SK-N-SH (cell line): ENCODE measurements around the gene UNKL. TPM values are rescaled to one million over a fixed set of nuclear protein-coding genes. Genes with fewer than 3 reads are reported as not detected.

Source experiments
- CTCF ChIA-PET: fragments of 300-600, 350-600 bp; formaldehyde crosslinking; extraction: SDS; loops from one replicate; lab custom pipeline; 2021; lab: Yijun Ruan, JAX
- POLR2A ChIA-PET: fragments of 350-600 bp; sonication (Branson Sonifier 250); formaldehyde crosslinking; extraction: SDS; loops from one replicate; lab custom pipeline; 2020; ENCODE audit warnings: antibody characterized with exemption, inconsistent platforms; lab: Yijun Ruan, JAX
- DNase-seq: peaks from one replicate; pipeline ENCODE4 v3.0.0; 2012
- H2AFZ ChIP-seq: fragments of 200-600 bp; sonication (generic); 2 replicates; pipeline ENCODE4 v1.8.1; 2016; ENCODE audit warnings: antibody characterized with exemption, mild to moderate bottlenecking, low read depth
- H3F3A ChIP-seq: fragments of 200-600 bp; sonication (generic); replicated peaks from 2 replicates; pipeline ENCODE3; 2016; ENCODE audit warnings: antibody characterized with exemption, mild to moderate bottlenecking; ENCODE audit not compliant: insufficient read depth
- H3K27ac ChIP-seq, 2 experiments: fragments of 200-500 bp in 1 of 2; fragments of 200-600 bp in 1 of 2; sonication (Bioruptor generic) in 1 of 2; sonication (generic), shearing (Covaris generic) in 1 of 2; 2 replicates each; pipeline versions ENCODE4 v1.5.1 to v1.6.1; 2014 to 2016; ENCODE audit warnings: low read depth in 2 of 2, inconsistent platforms in 1 of 2, low read length in 1 of 2, mild to moderate bottlenecking in 1 of 2, mixed read lengths in 1 of 2
- H3K27me3 ChIP-seq: fragments of 200-600 bp; sonication (generic), shearing (Covaris generic); 2 replicates; pipeline ENCODE4 v1.6.1; 2016; ENCODE audit warnings: mixed run types; ENCODE audit not compliant: insufficient read depth
- H3K36me3 ChIP-seq, 2 experiments: fragments of 200-500 bp in 1 of 2; fragments of 200-600 bp in 1 of 2; sonication (Bioruptor generic) in 1 of 2; sonication (generic) in 1 of 2; replicated peaks in 1 of 2; 2 replicates each; pipeline versions ENCODE3 to v1.5.1; 2014 to 2016; ENCODE audit warnings: low read length in 1 of 2, mild to moderate bottlenecking in 1 of 2; ENCODE audit not compliant: insufficient read depth in 2 of 2, control insufficient read depth in 1 of 2
- H3K4me1 ChIP-seq, 2 experiments: fragments of 200-500 bp in 1 of 2; fragments of 200-600 bp in 1 of 2; sonication (Bioruptor generic) in 1 of 2; sonication (generic), shearing (Covaris generic) in 1 of 2; 2 replicates each; pipeline versions ENCODE4 v1.5.1 to v1.6.1; 2014 to 2016; ENCODE audit warnings: low read depth in 1 of 2, low read length in 1 of 2, mixed run types in 1 of 2; ENCODE audit not compliant: insufficient read depth in 2 of 2, control insufficient read depth in 1 of 2
- H3K4me2 ChIP-seq: fragments of 200-600 bp; sonication (generic), shearing (Covaris generic); 2 replicates; pipeline ENCODE4 v1.6.1; 2017; ENCODE audit warnings: mixed run types
- H3K4me3 ChIP-seq, 2 experiments: fragments of 200-500 bp in 1 of 2; fragments of 200-600 bp in 1 of 2; sonication (Bioruptor generic) in 1 of 2; sonication (generic), shearing (Covaris generic) in 1 of 2; 2 replicates each; pipeline versions ENCODE4 v1.5.1 to v1.8.1; 2014 to 2016; ENCODE audit warnings: low read depth in 2 of 2, inconsistent platforms in 1 of 2, low read length in 1 of 2, mild to moderate bottlenecking in 1 of 2, mixed read lengths in 1 of 2, moderate library complexity in 1 of 2
- H3K79me2 ChIP-seq: fragments of 200-600 bp; sonication (generic); 2 replicates; pipeline ENCODE4 v1.8.1; 2017; ENCODE audit warnings: mild to moderate bottlenecking; ENCODE audit not compliant: insufficient read depth
- H3K9ac ChIP-seq: fragments of 200-600 bp; sonication (generic); 2 replicates; pipeline ENCODE4 v1.6.1; 2017; ENCODE audit warnings: mixed run types
- H3K9me2 ChIP-seq: fragments of 200-600 bp; sonication (generic); 2 replicates; pipeline ENCODE4 v1.6.1; 2017; ENCODE audit warnings: mixed run types
- H3K9me3 ChIP-seq: fragments of 200-600 bp; sonication (generic); 2 replicates; pipeline ENCODE4 v1.6.1; 2017; ENCODE audit warnings: mixed run types, mild to moderate bottlenecking, moderate library complexity
- H4K20me1 ChIP-seq: fragments of 200-600 bp; sonication (generic); 2 replicates; pipeline ENCODE4 v1.6.1; 2017; ENCODE audit warnings: mild to moderate bottlenecking, mixed run types; ENCODE audit not compliant: insufficient read depth
- CHD2 ChIP-seq: fragments of 150-350 bp; IDR thresholded peaks from 2 replicates; pipeline ENCODE4 v1.6.1; 2018; ENCODE audit warnings: low read length; ENCODE audit not compliant: partially characterized antibody
- ELF1 ChIP-seq: IDR thresholded peaks from 2 replicates; pipeline ENCODE4 v1.4.0; 2012
- EP300 ChIP-seq, 2 experiments: IDR thresholded peaks; 2 replicates each; pipeline versions ENCODE4 v1.4.0 to v1.6.1; 2012; ENCODE audit warnings: borderline replicate concordance in 1 of 2, low read depth in 1 of 2, low read length in 1 of 2
- FOSL2 ChIP-seq: IDR thresholded peaks from 2 replicates; pipeline ENCODE4 v1.4.0; 2012; ENCODE audit warnings: low read depth, mild to moderate bottlenecking, moderate library complexity, borderline replicate concordance
- FOXJ3 ChIP-seq: sonication (generic); formaldehyde crosslinking; IDR thresholded peaks from 2 replicates; pipeline ENCODE4 v1.5.1; 2020; ENCODE audit warnings: mild to moderate bottlenecking, missing genetic modification reagents
- FOXM1 ChIP-seq: IDR thresholded peaks from 2 replicates; pipeline ENCODE4 v1.4.0; 2012; ENCODE audit warnings: low read depth, mild to moderate bottlenecking
- IRF3 ChIP-seq: fragments of 150-350 bp; IDR thresholded peaks from 2 replicates; pipeline ENCODE4 v1.6.1; 2016; ENCODE audit warnings: mild to moderate bottlenecking, low read depth, low read length
- JUND ChIP-seq: IDR thresholded peaks from 2 replicates; pipeline ENCODE4 v1.4.0; 2012
- MAX ChIP-seq: IDR thresholded peaks from 2 replicates; pipeline ENCODE4 v1.4.0; 2012; ENCODE audit warnings: low read depth
- MEF2A ChIP-seq: IDR thresholded peaks from 2 replicates; pipeline ENCODE4 v1.4.0; 2012; ENCODE audit warnings: low read depth, borderline replicate concordance
- MXI1 ChIP-seq: IDR thresholded peaks from 2 replicates; pipeline ENCODE4 v1.6.1; 2012; ENCODE audit warnings: mild to moderate bottlenecking, low read depth, low read length, improper control_type of control experiment
- NFIC ChIP-seq: IDR thresholded peaks from 2 replicates; pipeline ENCODE4 v1.4.0; 2012; ENCODE audit warnings: borderline replicate concordance
- NRF1 ChIP-seq: IDR thresholded peaks from 2 replicates; pipeline ENCODE4 v1.6.1; 2012; ENCODE audit warnings: low read depth, mild to moderate bottlenecking, low read length
- REST ChIP-seq: IDR thresholded peaks from 2 replicates; pipeline ENCODE4 v1.6.1; 2012; ENCODE audit warnings: mild to moderate bottlenecking, low read depth, low read length, moderate library complexity
- RFX5 ChIP-seq: IDR thresholded peaks from 2 replicates; pipeline ENCODE4 v1.6.1; 2012; ENCODE audit warnings: mild to moderate bottlenecking, improper control_type of control experiment, low read length
- RXRA ChIP-seq: IDR thresholded peaks from 2 replicates; pipeline ENCODE4 v1.4.0; 2012; ENCODE audit warnings: low read depth, mild to moderate bottlenecking, borderline replicate concordance
- SIN3A ChIP-seq: IDR thresholded peaks from 2 replicates; pipeline ENCODE4 v1.6.1; 2012; ENCODE audit warnings: low read depth, mild to moderate bottlenecking, low read length, moderate library complexity, borderline replicate concordance
- SMC3 ChIP-seq: IDR thresholded peaks from 2 replicates; pipeline ENCODE4 v1.6.1; 2012; ENCODE audit warnings: low read depth, low read length, improper control_type of control experiment
- TAF1 ChIP-seq: IDR thresholded peaks from 2 replicates; pipeline ENCODE4 v1.6.1; 2012; ENCODE audit warnings: low read depth, mild to moderate bottlenecking, low read length, moderate library complexity, borderline replicate concordance
- TCF12 ChIP-seq: IDR thresholded peaks from 2 replicates; pipeline ENCODE4 v1.4.0; 2012
- USF1 ChIP-seq: IDR thresholded peaks from 2 replicates; pipeline ENCODE4 v1.4.0; 2012; ENCODE audit warnings: low read depth, borderline replicate concordance
- USF2 ChIP-seq: fragments of 150-350 bp; IDR thresholded peaks from 2 replicates; pipeline ENCODE4 v1.6.1; 2017; ENCODE audit warnings: antibody characterized with exemption, low read length, low read depth, borderline replicate concordance
- YY1 ChIP-seq: IDR thresholded peaks from 2 replicates; pipeline ENCODE4 v1.4.0; 2012; ENCODE audit warnings: low read depth, mild to moderate bottlenecking
- ZBTB33 ChIP-seq: IDR thresholded peaks from 2 replicates; pipeline ENCODE4 v1.4.0; 2012; ENCODE audit warnings: low read depth, borderline replicate concordance
- WGBS: methylation state at CpG from one replicate; pipeline ENCODE4 v1.1.6; 2017; ENCODE audit warnings: low lambda C conversion rate; 5-methylcytosine and 5-hydroxymethylcytosine counted together
- polyA plus RNA-seq, 3 experiments: library from polyadenylated mRNA; depleted of rRNA; stranded (reverse); fragments of >200 nt; gene quantifications; 2 replicates each; pipeline ENCODE4 v1.2.3, GENCODE V29; 2012

The UNKL gene
- polyA plus RNA-seq, 1 of the 3 experiments (the other 2 are of a cell fraction): 16.4 TPM

GRCh38 chr16:1413684-1414531 lies 596 bp downstream of the UNKL start:
- POLR2A ChIA-PET: no interaction called here
- H3K9me3 ChIP-seq: no peaks in the 10 kb centered on the region
- peaks cover 0 to 3% of the 10 kb centered on the region in 2 experiments for H3K36me3 ChIP-seq
- peaks cover 58% of the 10 kb centered on the region for H3K79me2 ChIP-seq
- H4K20me1 ChIP-seq: no peaks in the 10 kb centered on the region
- H3K9ac ChIP-seq: peak overlapping the region; percentile 81
- peak overlapping the region; percentile 29 to 41; a peak in 2 of 4 replicates for H3K27ac ChIP-seq
- DNase-seq: peak; percentile 89
- H3K9me2 ChIP-seq: no peaks in the 10 kb centered on the region
- peak overlapping the region; percentile 90 for H3K4me2 ChIP-seq
- 23% methylated on average over 4 of the region's 85 CpGs for WGBS
- H3F3A ChIP-seq: peaks cover 25% of the 10 kb centered on the region
- peak overlapping the region; percentile 89; the same call in 1 of the 2 replicates for H2AFZ ChIP-seq
- H3K4me3 ChIP-seq: peak overlapping the region; percentile 66 to 75
- H3K27me3 ChIP-seq: no peaks in the 10 kb centered on the region
- CTCF ChIA-PET: no interaction called here
- no peaks in the 10 kb centered on the region; a peak in 1 of 4 replicates for H3K4me1 ChIP-seq
- TF ChIP-seq FOSL2: no peak
- TF ChIP-seq FOXJ3 (CRISPR knock-in tag): no peak
- no peak for TF ChIP-seq MEF2A
- TF ChIP-seq NFIC: no peak
- TF ChIP-seq JUND: no peak
- TF ChIP-seq SIN3A: no peak
- no peak for TF ChIP-seq USF1
- TF ChIP-seq REST: no peak
- no peak for TF ChIP-seq ELF1
- no peak for TF ChIP-seq IRF3
- no peak for TF ChIP-seq FOXM1
- no peak for TF ChIP-seq TCF12
- no peak for TF ChIP-seq CHD2
- TF ChIP-seq SMC3: peak; percentile 41; the same call in 1 of the 2 replicates
- no peak for TF ChIP-seq MAX
- 0 out of 2 replicates have a peak, but pooled peaks have one; percentile 19 for TF ChIP-seq MXI1
- no peak for TF ChIP-seq NRF1
- TF ChIP-seq ZBTB33: no peak
- TF ChIP-seq EP300 (IDR thresholded peaks at IDR 0.05; ENCODE audit: borderline replicate concordance in 1 of 2, low read depth in 1 of 2, low read length in 1 of 2): no peak
- no peak for TF ChIP-seq YY1
- no peak for TF ChIP-seq RFX5
- TF ChIP-seq RXRA: no peak
- no peak for TF ChIP-seq USF2
- TF ChIP-seq TAF1: no peak
